Activated gamma-delta T cell (primary cell): ENCODE data around the gene MUC5B.
"Not testable (repeated sequence)": the region's sequence is repeated elsewhere in the genome, so short reads cannot be mapped to it uniquely, and the experiment has no call there.

Experiments
- DNase-seq: peaks from one replicate; lab custom pipeline; 2025; lab: John Stamatoyannopoulos, UW

MUC5B gene

DNA sequence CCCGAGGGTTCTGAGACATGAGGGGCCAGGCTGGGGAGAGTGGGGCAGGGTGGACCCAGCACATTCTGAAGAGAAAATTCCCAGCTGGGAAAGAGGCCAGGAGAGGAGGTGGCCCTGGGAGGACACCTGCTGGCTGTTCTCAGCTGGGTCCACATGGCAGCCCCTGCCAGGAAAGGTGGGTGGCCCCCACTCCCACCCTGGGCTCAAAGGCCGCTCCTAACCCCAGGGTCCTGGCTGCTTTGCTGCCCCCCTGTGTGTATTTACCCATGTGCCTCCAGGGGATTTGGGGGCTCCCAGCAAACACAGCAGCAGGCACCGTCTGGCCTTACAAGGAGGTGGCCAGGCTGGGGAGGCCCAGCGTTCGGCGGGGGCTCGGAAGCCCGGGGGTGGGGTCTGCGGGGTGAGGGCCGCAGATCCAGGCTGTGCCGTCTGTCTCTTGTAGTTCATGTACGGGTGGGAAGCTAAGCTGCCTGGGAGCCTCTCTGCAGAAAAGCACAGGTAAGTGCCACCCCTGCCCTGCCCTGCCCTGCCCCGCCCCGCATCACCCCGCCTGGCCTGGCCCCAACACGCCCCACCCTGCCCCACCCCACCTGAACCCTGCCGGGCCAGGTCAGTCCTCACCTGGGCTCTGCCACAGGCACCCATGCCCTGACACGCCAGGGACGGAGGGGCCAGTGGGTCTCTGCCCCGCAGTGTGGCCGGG, 10.6 kb downstream of the MUC5B start:
- no peak for DNase-seq

DNA sequence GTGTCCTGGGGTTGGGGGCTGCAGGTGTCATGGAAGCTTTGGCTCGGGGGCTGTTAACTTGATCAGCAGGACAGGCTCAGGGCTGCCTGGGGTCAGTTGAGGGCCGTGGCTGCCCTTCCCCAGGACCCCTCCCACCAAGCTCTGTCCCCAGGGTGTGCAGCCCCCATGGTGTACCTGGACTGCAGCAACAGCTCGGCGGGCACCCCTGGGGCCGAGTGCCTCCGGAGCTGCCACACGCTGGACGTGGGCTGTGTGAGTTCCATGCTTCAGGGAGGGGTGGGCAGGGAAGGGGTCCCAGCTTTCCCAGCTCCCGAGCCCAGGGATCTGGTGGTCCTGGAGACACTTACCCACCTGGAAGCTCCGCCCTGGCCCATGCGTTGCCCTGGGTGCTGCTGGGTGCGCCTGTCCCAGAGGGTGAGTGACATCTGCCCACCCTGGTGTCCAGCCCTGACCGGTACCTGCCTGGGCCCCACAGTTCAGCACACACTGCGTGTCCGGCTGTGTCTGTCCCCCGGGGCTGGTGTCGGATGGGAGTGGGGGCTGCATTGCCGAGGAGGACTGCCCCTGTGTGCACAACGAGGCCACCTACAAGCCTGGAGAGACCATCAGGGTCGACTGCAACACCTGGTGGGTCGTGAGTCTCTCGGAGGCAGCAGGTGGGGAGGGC, 11.3 kb downstream of the MUC5B start:
- no peak for DNase-seq

DNA sequence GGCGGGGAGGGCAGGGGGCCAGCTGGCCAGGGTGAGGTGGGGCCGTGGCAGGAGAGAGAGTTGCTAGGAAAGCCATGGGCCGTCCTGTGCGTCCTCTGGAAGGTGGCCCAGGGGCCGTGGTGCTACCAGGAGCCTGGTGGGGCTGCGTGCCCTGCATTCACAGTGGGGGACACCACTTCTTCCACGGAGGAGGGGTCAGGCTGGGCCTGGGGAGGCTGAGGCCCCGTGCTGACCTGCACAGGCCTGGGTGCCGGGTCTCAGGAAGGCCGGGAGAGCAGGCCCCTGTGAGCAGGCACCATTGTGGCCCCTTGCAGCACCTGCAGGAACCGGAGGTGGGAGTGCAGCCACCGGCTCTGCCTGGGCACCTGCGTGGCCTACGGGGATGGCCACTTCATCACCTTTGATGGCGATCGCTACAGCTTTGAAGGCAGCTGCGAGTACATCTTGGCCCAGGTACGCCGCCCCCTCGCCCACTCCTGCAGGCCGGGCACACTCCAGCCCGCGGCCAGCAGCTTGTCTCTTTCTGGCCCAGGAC, 12.0 kb downstream of the MUC5B start:
- no peak for DNase-seq

DNA sequence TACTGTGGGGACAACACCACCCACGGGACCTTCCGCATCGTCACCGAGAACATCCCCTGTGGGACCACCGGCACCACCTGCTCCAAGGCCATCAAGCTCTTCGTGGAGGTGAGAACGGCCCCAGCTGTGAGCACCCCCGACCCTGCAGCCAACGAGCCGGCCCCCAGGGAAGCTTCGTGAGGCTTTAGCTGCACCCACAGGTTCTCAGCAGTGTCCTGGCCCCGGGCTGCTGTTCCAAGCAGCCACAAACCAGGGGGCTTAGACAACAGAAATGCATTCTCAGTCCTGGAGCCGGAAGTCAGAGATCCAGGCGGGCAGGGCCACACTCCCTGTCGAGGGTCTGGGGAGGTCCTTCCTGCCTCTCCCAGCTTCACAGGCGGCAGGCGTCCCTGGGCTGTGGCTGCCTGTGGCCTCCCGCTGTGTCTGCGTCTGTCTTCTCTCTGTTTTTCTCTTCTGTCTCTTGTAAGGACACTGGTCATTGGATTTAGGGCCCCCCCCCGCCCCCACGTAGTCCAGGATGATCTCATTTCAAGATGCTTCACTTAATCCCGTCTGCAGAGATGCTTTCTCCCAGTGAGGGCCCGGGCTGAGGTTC, 12.5 kb downstream of the MUC5B start:
- no peak for DNase-seq

DNA sequence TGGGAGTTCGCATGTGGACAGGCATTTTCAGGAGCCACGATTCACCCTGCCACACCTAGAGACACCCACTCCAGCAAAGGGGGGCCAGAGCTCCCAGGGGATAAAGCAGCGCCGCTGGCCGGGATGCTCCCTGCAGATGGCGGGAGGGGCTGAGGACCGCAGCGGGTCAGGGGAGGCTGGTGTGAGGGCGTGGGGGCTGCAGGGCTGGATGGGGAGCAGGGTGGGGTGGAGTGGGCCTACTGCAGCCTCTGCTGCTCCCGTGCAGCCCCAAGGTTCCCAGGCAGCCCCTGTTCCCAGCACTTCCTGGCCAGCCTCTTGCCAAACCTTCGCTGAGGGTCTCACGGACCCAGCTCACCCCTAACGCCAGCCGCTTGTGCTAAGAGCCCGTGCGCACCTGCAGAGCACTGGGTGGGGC, 13.0 kb downstream of the MUC5B start:
- DNase-seq = no peak

DNA sequence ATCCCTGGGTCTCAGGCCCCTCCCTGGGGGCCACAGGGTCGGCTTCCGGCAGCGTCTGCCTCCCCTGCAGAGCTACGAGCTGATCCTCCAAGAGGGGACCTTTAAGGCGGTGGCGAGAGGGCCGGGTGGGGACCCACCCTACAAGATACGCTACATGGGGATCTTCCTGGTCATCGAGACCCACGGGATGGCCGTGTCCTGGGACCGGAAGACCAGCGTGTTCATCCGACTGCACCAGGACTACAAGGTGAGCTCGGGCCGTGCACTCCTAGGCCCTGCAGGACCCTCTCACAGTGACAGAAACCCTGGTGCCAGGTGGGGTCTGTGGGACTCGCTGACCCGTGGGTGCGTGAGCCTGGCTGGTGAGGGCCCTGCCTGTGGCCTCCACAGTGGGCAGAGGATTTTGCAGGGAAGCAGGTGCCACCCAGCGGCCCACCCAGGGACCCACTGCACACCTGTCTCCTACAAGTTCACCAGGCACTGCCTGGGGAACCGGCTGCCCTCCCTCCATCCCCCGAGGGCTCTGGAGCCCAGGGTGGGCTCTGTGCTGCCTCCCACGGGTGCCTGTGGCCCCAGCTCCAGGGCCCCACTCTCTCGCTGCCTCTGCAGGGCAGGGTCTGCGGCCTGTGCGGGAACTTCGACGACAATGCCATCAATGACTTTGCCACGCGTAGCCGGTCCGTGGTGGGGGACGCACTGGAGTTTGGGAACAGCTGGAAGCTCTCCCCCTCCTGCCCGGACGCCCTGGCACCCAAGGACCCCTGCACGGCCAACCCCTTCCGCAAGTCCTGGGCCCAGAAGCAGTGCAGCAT, 13.7 kb downstream of the MUC5B start:
- no peak for DNase-seq

DNA sequence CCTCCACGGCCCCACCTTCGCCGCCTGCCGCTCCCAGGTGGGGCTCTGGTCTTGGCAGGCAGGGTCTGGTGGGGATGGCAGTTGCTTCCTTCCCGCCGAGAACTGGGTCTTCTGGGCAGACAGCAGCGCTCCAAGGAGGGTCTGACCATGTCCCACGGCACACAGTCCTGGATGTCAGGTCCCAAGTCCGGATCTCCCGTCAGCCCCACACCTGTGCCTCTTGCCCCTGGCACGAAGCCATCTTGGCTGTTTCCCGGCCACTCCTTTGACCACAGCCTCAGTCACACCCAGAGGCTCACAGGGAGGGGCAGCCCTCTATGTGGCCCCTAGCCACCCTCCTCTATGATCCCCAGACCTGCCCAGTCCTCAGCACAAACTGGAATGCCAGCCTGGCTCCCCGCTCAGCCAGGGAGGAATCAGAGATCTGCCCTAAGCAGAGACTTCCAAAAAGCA, 14.3 kb downstream of the MUC5B start:
- DNase-seq = no peak

DNA sequence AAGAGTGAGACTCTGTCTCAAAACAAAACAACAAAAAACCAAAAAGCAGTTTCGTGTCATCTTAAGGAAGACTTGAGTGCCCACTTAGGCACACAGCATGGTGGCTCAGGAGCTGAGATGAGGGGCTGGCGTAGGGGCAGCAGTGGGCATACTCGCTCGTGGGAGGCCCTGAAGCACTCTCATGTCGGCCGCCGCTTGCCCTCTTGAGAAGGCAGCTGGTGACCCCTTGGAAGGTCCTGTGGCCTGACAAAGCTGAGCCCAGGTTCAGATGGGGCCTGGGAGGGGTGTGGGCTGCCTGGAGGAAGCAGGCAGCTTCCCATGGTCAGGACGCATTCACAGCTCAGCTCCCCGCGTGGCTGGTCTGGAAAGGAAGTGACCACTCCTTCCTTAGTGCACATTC, 15.0 kb downstream of the MUC5B start:
- DNase-seq = no peak

DNA sequence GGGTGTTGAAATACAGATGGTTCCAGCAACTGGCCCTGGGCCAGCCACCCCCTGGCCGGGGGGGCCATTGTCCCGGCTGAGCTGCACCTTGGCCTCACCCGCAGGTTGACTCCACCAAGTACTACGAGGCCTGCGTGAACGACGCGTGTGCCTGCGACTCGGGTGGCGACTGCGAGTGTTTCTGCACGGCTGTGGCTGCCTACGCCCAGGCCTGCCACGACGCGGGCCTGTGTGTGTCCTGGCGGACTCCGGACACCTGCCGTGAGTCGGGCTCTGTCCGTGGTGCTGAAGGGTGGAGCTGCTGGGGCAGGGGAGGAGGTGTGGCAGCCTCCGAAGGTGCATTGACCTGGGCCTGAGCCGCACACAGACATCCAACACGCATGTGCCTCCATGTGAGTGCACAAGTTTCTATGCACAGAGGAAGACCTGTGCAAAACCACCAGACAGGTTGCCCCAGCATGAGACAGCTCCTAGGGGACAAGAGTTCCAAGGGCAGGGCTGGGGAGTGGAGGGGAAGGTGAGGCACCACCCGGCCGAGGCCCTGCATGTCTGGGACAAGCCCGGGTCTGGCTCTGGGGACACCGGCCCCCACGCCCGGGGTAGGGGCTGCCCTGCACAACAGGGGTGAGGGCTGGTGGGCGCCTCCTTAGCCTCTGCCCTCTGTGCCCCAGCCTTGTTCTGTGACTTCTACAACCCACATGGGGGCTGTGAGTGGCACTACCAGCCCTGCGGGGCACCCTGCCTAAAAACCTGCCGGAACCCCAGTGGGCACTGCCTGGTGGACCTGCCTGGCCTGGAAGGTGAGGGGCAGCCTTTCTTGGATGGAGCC, 16.1 kb downstream of the MUC5B start:
- DNase-seq = no peak

DNA sequence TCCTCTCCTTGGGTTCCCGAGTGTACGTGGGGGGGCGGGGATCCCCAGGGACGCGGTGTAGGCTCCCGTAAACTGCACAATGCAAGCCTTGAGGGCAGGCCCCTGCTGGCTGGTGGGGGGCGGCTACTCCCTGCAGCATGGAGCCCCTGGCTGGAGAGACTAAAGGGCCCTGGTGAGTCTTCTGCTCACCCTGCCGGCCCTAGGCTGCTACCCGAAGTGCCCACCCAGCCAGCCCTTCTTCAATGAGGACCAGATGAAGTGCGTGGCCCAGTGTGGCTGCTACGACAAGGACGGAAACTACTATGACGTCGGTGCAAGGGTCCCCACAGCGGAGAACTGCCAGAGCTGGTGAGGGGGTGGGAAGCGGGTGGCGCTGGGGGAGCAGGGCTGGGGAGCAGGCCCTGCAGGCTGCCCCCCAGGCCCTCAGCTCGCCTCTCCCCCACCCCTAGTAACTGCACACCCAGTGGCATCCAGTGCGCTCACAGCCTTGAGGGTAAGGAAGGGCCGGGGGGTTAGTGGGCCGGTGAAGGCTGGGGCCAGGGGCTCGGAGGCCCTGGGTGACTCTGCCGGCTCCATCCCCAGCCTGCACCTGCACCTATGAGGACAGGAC, 16.8 kb downstream of the MUC5B start:
- no peak for DNase-seq

DNA sequence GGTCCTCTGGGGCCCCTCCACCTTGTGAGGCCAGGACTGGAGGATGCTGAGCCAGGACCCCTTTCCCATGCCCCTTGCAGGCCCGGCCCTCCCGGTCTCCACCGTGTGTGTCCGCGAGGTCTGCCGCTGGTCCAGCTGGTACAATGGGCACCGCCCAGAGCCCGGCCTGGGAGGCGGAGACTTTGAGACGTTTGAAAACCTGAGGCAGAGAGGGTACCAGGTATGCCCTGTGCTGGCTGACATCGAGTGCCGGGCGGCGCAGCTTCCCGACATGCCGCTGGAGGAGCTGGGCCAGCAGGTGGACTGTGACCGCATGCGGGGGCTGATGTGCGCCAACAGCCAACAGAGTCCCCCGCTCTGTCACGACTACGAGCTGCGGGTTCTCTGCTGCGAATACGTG, 17.9 kb downstream of the MUC5B start:
- no peak for DNase-seq

DNA sequence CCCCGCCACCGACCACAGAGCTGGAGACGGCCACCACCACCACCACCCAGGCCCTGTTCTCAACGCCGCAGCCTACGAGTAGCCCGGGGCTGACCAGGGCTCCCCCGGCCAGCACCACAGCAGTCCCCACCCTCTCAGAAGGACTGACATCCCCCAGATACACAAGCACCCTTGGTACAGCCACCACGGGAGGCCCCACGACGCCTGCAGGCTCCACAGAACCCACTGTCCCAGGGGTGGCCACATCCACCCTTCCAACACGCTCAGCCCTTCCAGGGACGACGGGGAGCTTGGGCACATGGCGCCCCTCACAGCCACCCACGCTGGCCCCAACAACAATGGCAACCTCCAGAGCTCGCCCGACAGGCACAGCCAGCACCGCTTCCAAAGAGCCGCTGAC, 18.8 kb downstream of the MUC5B start:
- DNase-seq = no peak

DNA sequence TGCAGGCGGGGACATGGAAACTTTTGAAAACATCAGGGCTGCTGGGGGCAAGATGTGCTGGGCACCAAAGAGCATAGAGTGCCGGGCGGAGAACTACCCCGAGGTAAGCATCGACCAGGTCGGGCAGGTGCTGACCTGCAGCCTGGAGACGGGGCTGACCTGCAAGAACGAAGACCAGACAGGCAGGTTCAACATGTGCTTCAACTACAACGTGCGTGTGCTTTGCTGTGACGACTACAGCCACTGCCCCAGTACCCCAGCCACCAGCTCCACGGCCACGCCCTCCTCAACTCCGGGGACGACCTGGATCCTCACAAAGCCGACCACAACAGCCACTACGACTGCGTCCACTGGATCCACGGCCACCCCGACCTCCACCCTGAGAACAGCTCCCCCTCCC, 19.4 kb downstream of the MUC5B start:
- no peak for DNase-seq

DNA sequence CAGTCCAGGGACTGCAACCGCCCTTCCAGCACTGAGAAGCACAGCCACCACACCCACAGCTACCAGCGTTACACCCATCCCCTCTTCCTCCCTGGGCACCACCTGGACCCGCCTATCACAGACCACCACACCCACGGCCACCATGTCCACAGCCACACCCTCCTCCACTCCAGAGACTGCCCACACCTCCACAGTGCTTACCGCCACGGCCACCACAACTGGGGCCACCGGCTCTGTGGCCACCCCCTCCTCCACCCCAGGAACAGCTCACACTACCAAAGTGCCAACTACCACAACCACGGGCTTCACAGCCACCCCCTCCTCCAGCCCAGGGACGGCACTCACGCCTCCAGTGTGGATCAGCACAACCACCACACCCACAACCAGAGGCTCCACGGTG, 19.9 kb downstream of the MUC5B start:
- DNase-seq = not testable (repeated sequence)

DNA sequence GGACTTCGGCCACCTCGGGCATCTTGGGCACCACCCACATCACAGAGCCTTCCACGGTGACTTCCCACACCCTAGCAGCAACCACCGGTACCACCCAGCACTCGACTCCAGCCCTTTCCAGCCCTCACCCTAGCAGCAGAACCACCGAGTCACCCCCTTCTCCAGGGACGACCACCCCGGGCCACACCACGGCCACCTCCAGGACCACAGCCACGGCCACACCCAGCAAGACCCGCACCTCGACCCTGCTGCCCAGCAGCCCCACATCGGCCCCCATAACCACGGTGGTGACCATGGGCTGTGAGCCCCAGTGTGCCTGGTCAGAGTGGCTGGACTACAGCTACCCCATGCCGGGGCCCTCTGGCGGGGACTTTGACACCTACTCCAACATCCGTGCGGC, 20.7 kb downstream of the MUC5B start:
- DNase-seq = not testable (repeated sequence)

DNA sequence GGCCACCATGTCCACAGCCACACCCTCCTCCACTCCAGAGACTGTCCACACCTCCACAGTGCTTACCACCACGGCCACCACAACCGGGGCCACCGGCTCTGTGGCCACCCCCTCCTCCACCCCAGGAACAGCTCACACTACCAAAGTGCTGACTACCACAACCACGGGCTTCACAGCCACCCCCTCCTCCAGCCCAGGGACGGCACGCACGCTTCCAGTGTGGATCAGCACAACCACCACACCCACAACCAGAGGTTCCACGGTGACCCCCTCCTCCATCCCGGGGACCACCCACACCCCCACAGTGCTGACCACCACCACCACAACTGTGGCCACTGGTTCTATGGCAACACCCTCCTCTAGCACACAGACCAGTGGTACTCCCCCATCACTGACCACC, 21.7 kb downstream of the MUC5B start:
- not testable (repeated sequence) for DNase-seq

DNA sequence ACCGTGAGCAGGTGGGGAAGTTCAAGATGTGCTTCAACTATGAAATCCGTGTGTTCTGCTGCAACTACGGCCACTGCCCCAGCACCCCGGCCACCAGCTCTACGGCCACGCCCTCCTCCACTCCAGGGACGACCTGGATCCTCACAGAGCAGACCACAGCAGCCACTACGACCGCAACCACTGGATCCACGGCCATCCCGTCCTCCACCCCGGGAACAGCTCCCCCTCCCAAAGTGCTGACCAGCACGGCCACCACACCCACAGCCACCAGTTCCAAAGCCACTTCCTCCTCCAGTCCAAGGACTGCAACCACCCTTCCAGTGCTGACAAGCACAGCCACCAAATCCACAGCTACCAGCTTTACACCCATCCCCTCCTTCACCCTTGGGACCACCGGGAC, 22.9 kb downstream of the MUC5B start:
- not testable (repeated sequence) for DNase-seq

DNA sequence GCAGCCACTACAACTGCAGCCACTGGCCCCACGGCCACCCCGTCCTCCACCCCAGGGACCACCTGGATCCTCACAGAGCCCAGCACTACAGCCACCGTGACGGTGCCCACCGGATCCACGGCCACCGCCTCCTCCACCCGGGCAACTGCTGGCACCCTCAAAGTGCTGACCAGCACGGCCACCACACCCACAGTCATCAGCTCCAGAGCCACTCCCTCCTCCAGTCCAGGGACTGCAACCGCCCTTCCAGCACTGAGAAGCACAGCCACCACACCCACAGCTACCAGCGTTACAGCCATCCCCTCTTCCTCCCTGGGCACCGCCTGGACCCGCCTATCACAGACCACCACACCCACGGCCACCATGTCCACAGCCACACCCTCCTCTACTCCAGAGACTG, 23.4 kb downstream of the MUC5B start:
- DNase-seq = not testable (repeated sequence)

DNA sequence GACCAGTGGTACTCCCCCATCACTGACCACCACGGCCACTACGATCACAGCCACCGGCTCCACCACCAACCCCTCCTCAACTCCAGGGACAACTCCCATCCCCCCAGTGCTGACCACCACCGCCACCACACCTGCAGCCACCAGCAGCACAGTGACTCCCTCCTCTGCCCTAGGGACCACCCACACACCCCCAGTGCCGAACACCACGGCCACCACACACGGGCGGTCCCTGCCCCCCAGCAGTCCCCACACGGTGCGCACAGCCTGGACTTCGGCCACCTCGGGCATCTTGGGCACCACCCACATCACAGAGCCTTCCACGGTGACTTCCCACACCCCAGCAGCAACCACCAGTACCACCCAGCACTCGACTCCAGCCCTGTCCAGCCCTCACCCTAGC, 24.2 kb downstream of the MUC5B start:
- DNase-seq = not testable (repeated sequence)

DNA sequence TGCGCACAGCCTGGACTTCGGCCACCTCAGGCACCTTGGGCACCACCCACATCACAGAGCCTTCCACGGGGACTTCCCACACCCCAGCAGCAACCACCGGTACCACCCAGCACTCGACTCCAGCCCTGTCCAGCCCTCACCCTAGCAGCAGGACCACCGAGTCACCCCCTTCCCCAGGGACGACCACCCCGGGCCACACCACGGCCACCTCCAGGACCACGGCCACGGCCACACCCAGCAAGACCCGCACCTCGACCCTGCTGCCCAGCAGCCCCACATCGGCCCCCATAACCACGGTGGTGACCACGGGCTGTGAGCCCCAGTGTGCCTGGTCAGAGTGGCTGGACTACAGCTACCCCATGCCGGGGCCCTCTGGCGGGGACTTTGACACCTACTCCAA, 26.1 kb downstream of the MUC5B start:
- DNase-seq = not testable (repeated sequence)

DNA sequence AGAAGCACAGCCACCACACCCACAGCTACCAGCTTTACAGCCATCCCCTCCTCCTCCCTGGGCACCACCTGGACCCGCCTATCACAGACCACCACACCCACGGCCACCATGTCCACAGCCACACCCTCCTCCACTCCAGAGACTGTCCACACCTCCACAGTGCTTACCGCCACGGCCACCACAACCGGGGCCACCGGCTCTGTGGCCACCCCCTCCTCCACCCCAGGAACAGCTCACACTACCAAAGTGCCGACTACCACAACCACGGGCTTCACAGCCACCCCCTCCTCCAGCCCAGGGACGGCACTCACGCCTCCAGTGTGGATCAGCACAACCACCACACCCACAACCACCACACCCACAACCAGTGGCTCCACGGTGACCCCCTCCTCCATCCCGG, 27.5 kb downstream of the MUC5B start:
- DNase-seq = not testable (repeated sequence)
